Panc1 (cell line): ENCODE data around the gene COL28A1. TPM values are rescaled to one million over a fixed set of nuclear protein-coding genes. Genes with fewer than 3 reads are reported as not detected.

Source experiments
- ATAC-seq: fragments of 200-7000 bp; cut with Tn5 transposase; 2 replicates; pipeline ENCODE4 v1.9.1; 2020; ENCODE audit warnings: mild to moderate bottlenecking, moderate library complexity
- BruUV-seq: library from RNA; stranded (reverse); fragments of 400-500 nt; replicated peaks from 2 replicates; lab custom pipeline; 2021; lab: Mats Ljungman, UMichigan
- CTCF ChIA-PET: fragments of 300-600 bp; sonication (Branson Sonifier 250); formaldehyde crosslinking; loops from one replicate; lab custom pipeline; 2022; ENCODE audit warnings: antibody characterized with exemption; lab: Charles Lee
- POLR2A ChIA-PET: fragments of 300-600 bp; sonication (Branson Sonifier 250); formaldehyde crosslinking; loops from one replicate; lab custom pipeline; 2022; ENCODE audit warnings: antibody characterized with exemption; lab: Charles Lee
- DNase-seq: peaks from one replicate; pipeline ENCODE4 v3.0.0-alpha.2; 2010; ENCODE audit warnings: low read depth, low spot score
- H3K27ac ChIP-seq: 2 replicates; pipeline ENCODE4 v1.5.1; 2011; ENCODE audit warnings: mild to moderate bottlenecking, low read length, inconsistent platforms
- H3K27me3 ChIP-seq: fragments of 200-500 bp; sonication (Bioruptor generic); 2 replicates; pipeline ENCODE4 v1.6.0; 2014; ENCODE audit warnings: low read length, inconsistent platforms; ENCODE audit not compliant: control insufficient read depth, insufficient read depth
- H3K36me3 ChIP-seq: fragments of 200-500 bp; sonication (Bioruptor generic); 2 replicates; pipeline ENCODE4 v1.5.1; 2014; ENCODE audit warnings: inconsistent platforms, mild to moderate bottlenecking, low read length, moderate library complexity; ENCODE audit not compliant: control insufficient read depth, insufficient read depth
- H3K4me1 ChIP-seq: 2 replicates; pipeline ENCODE4 v1.5.1; 2011; ENCODE audit warnings: inconsistent platforms, mild to moderate bottlenecking, low read length, moderate library complexity; ENCODE audit not compliant: control insufficient read depth, insufficient read depth
- H3K4me3 ChIP-seq, 2 experiments: 2 replicates each; pipeline ENCODE4 v1.5.1; 2011 to 2012; ENCODE audit warnings: low read depth in 2 of 2, low read length in 2 of 2, mild to moderate bottlenecking in 2 of 2, inconsistent platforms in 1 of 2, moderate library complexity in 1 of 2
- H3K9me3 ChIP-seq: fragments of 200-500 bp; sonication (Bioruptor generic); 2 replicates; pipeline ENCODE4 v1.5.1; 2014; ENCODE audit warnings: low read depth, mild to moderate bottlenecking, inconsistent platforms, low read length, moderate library complexity; ENCODE audit not compliant: control insufficient read depth, insufficient read depth
- POLR2AphosphoS5 ChIP-seq: IDR thresholded peaks from 2 replicates; pipeline ENCODE4 v1.6.1; 2012; ENCODE audit warnings: mild to moderate bottlenecking, low read depth, low read length, moderate library complexity
- SIN3A ChIP-seq: IDR thresholded peaks from 2 replicates; pipeline ENCODE4 v1.6.1; 2012; ENCODE audit warnings: low read depth, mild to moderate bottlenecking, low read length, moderate library complexity, borderline replicate concordance; ENCODE audit not compliant: insufficient read depth
- TCF7L2 ChIP-seq: IDR thresholded peaks from 2 replicates; pipeline ENCODE4 v1.6.1; 2011; ENCODE audit warnings: mild to moderate bottlenecking, low read depth, low read length, inconsistent platforms
- in situ Hi-C: cut with HindIII; loops from 2 replicates; pipeline ENCODE4 v1.10.0; 2016; ENCODE audit warnings: low sequenced_read_pairs, low pct_unique_long_range_greater_than_20kb
- intact Hi-C: fragments of 100-400 bp; cut with micrococcal nuclease; formaldehyde crosslinking; loops from one replicate; pipeline ENCODE4 v1.10.0; 2022; ENCODE audit not compliant: unreplicated experiment
- total RNA-seq: library from RNA; stranded (reverse); gene quantifications from one replicate; pipeline ENCODE4 v1.2.1, GENCODE V29; 2021; ENCODE audit not compliant: unreplicated experiment
- TF ChIP-seq, protein P1 (sequence below), 2 experiments: IDR thresholded peaks; 2 replicates each; pipeline ENCODE4 v1.6.1; 2011 to 2012; ENCODE audit warnings: low read depth in 2 of 2, control low read depth in 1 of 2, low read length in 1 of 2, mild to moderate bottlenecking in 1 of 2, moderate library complexity in 1 of 2; ENCODE audit not compliant: insufficient read depth in 1 of 2
- TF ChIP-seq, protein P2 (sequence below): fragments of 450-650 bp; IDR thresholded peaks from 2 replicates; pipeline ENCODE4 v1.5.1; 2017; ENCODE audit warnings: mild to moderate bottlenecking

COL28A1 gene
- total RNA-seq, 1 experiment from 2014 or later: not detected

DNA sequence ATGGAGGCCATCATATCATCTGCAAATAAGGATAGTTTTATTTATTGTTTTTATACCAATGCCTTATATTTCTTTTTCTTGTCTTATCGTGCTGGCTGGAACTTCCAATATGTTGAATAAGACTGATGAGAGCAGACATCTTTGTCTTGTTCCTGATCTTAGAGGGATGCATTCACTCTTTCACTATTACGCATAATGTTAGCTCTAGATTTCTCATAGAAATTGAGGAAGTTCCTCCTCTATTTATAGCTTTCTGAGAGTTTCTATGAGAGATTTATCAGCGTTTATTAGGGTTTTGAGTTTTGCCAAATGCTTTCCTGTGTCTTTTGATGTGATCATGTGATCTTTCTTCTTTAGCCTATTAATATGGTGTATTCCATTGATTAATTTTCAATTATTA is 49.3 kb downstream of the COL28A1 start:
- intact Hi-C loops (no loop called here), in situ Hi-C loops (no loop called here)
- Histone ChIP-seq H3K27me3 (no peaks in the 10 kb centered on the region), H3K4me1 (no peaks in the 10 kb centered on the region), H3K4me3 (no peak overlapping the region), H3K36me3 (no peaks in the 10 kb centered on the region), H3K27ac (no peak overlapping the region), H3K9me3 (peaks cover 6% of the 10 kb centered on the region; the same call in 1 of the 2 replicates)
- TF ChIP-seq, protein P1, sequence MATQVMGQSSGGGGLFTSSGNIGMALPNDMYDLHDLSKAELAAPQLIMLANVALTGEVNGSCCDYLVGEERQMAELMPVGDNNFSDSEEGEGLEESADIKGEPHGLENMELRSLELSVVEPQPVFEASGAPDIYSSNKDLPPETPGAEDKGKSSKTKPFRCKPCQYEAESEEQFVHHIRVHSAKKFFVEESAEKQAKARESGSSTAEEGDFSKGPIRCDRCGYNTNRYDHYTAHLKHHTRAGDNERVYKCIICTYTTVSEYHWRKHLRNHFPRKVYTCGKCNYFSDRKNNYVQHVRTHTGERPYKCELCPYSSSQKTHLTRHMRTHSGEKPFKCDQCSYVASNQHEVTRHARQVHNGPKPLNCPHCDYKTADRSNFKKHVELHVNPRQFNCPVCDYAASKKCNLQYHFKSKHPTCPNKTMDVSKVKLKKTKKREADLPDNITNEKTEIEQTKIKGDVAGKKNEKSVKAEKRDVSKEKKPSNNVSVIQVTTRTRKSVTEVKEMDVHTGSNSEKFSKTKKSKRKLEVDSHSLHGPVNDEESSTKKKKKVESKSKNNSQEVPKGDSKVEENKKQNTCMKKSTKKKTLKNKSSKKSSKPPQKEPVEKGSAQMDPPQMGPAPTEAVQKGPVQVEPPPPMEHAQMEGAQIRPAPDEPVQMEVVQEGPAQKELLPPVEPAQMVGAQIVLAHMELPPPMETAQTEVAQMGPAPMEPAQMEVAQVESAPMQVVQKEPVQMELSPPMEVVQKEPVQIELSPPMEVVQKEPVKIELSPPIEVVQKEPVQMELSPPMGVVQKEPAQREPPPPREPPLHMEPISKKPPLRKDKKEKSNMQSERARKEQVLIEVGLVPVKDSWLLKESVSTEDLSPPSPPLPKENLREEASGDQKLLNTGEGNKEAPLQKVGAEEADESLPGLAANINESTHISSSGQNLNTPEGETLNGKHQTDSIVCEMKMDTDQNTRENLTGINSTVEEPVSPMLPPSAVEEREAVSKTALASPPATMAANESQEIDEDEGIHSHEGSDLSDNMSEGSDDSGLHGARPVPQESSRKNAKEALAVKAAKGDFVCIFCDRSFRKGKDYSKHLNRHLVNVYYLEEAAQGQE (IDR thresholded peaks at IDR 0.05; ENCODE audit: insufficient read depth in 1 of 2, low read depth in 2 of 2, low read length in 1 of 2): no peak
- TF ChIP-seq POLR2AphosphoS5 (no peak), SIN3A (no peak), TCF7L2 (no peak)
- TF ChIP-seq, protein P2, sequence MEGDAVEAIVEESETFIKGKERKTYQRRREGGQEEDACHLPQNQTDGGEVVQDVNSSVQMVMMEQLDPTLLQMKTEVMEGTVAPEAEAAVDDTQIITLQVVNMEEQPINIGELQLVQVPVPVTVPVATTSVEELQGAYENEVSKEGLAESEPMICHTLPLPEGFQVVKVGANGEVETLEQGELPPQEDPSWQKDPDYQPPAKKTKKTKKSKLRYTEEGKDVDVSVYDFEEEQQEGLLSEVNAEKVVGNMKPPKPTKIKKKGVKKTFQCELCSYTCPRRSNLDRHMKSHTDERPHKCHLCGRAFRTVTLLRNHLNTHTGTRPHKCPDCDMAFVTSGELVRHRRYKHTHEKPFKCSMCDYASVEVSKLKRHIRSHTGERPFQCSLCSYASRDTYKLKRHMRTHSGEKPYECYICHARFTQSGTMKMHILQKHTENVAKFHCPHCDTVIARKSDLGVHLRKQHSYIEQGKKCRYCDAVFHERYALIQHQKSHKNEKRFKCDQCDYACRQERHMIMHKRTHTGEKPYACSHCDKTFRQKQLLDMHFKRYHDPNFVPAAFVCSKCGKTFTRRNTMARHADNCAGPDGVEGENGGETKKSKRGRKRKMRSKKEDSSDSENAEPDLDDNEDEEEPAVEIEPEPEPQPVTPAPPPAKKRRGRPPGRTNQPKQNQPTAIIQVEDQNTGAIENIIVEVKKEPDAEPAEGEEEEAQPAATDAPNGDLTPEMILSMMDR: no peak
- ChIA-PET CTCF (no interaction called here), POLR2A (no interaction called here)
- no TSS peak for BruUV-seq
- no peak for ATAC-seq
- no peak for DNase-seq

- CTCF ChIA-PET: no interaction called here
- TF ChIP-seq SIN3A (no peak), POLR2AphosphoS5 (no peak)
- TF ChIP-seq, protein P2: no peak
- TF ChIP-seq, protein P1 (IDR thresholded peaks at IDR 0.05; ENCODE audit: insufficient read depth in 1 of 2, low read depth in 2 of 2, low read length in 1 of 2): no peak
- ATAC-seq: no peak
Measured at GRCh38 chr7:7484072-7484471, 51.6 kb downstream of the COL28A1 start.

More at GRCh38 chr7:7484072-7484471, 51.6 kb downstream of the COL28A1 start:
- POLR2A ChIA-PET: no interaction called here
- Histone ChIP-seq H3K27me3 (peaks cover 2% of the 10 kb centered on the region; the same call in 1 of the 2 replicates), H3K36me3 (no peaks in the 10 kb centered on the region), H3K4me3 (no peak overlapping the region), H3K27ac (no peak overlapping the region), H3K4me1 (no peaks in the 10 kb centered on the region), H3K9me3 (peaks cover 6% of the 10 kb centered on the region; the same call in 1 of the 2 replicates)
- intact Hi-C loops: no loop called here
- in situ Hi-C loops: no loop called here
- no peak for DNase-seq
- no TSS peak for BruUV-seq
